ENCODE measurements around the gene PARVA.

The PARVA gene

DNA sequence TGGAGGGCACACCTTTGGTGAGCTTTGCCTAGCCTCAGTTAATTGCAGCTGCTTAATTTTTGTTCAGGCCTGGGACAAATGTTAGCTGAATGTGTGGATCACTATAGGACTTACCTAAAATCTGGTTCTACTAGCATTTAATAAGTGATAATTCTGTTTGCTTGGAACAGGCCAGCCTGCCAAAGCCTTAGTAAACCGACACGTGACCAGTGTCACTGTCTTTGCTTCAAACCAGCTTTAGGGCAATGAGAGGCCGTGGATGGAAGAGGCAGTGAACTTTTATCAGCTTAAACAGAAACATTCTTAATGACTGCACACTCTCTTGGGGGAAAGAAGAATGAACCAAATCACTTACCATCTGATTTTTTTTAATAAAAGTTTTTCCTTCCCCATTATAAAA is 10.8 kb downstream of the PARVA start:
- no peak for FAIRE-seq
- no peak for TF ChIP-seq POLR2AphosphoS5 (IDR thresholded peaks at IDR 0.05; ENCODE audit: low read depth, low read length)
- no peak for TF ChIP-seq POLR2A (IDR thresholded peaks at IDR 0.05; ENCODE audit: low read depth, low read length)
- no peak for TF ChIP-seq POU2F2 (IDR thresholded peaks at IDR 0.05; ENCODE audit: low read depth, low read length)
- TF ChIP-seq PAX5 (IDR thresholded peaks at IDR 0.05; ENCODE audit: insufficient read depth, low read length, severe bottlenecking) = no peak
- TF ChIP-seq SPI1 (IDR thresholded peaks at IDR 0.05; ENCODE audit: low read depth, low read length) = no peak
- no peak for TF ChIP-seq TAF1 (IDR thresholded peaks at IDR 0.05; ENCODE audit: low read depth, low read length)
- no peak for DNase-seq (ENCODE audit: insufficient read length, low spot score)

DNA sequence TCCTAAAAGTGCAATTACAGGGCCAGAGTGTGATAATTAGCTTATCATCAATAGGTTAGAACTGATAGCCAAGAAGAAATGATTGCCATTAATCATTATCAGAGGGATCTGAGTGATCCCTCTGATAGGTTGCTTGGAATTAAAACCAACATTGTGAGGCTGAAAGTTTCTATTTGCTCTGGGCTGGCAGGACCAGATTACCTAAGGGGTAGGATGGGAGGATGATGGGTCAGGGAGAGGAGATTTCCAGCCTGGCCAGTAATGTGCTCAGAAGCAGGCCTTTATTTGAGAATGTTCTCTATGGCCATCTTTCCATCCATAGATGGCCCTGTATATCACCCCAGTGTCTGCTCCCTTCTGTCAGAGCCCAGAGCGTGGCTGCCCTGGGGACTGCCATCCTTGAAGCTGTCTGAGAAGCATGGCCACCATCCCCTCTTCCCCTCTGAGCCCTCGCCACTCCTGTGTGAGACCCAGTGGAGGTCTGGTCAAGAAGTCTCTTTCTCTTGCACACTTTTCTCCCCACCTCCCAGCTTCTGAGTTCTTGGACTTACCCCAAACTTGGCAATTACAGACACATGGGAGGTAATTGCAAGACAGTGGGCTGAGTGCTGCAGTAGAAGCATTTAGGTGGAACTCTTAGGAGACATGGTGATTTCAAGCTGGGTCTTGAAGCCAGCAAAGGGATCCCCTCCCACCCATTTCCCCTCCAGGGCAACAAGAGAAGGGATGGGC is 11.7 kb downstream of the PARVA start:
- FAIRE-seq = no peak
- TF ChIP-seq SPI1 (IDR thresholded peaks at IDR 0.05; ENCODE audit: low read depth, low read length) = no peak
- no peak for TF ChIP-seq POU2F2 (IDR thresholded peaks at IDR 0.05; ENCODE audit: low read depth, low read length)
- no peak for TF ChIP-seq POLR2A (IDR thresholded peaks at IDR 0.05; ENCODE audit: low read depth, low read length)
- no peak for TF ChIP-seq POLR2AphosphoS5 (IDR thresholded peaks at IDR 0.05; ENCODE audit: low read depth, low read length)
- TF ChIP-seq PAX5 (IDR thresholded peaks at IDR 0.05; ENCODE audit: insufficient read depth, low read length, severe bottlenecking) = no peak
- TF ChIP-seq TAF1 (IDR thresholded peaks at IDR 0.05; ENCODE audit: low read depth, low read length) = no peak
- DNase-seq (ENCODE audit: insufficient read length, low spot score) = no peak

DNA sequence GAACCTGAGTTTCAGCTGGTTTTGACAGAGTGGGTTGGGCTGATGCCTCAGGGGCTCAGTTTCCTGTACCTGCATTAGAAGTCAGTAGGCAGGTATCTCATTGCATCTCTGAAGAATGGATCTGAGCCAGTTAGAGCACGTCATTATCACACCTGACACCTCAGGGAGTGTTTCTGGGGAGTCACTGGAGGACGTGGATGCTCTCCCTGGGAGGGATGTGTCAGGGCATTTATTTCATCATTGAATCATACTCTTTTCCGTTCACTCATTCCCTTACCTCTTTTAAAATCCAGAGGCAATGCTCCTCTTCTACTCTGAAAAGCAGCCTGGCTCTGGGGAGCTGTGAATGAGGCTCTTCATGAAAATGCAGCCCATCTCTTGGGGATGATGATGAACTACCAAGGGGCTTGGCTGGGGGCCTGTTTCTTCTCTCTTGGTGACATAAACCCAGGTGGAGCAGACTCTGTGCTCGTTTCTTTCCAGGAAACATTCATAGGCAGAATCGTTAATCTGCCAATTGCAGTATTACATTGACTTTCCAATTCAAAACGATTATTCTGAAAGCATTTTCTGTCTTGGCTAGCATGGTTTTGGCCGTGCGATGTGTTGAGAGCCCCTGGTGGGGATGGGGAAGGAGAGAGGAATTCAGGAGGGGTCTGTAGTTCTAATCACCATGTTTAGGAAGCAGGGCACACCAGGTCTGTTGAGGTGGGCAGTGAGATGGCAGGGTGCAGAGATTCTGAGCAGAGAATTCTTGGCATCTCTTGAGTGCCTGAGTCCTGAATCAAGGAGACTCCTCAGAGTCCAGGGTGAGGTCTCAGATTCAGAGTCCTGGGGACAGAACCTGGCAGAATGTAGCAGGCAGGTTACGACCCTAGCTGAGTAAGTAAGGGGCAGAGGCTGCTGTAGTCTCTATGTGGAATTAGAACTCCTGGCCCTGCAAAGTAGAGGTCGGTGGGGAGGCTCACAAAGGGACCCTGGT is 12.6 kb downstream of the PARVA start:
- no peak for TF ChIP-seq POLR2AphosphoS5 (IDR thresholded peaks at IDR 0.05; ENCODE audit: low read depth, low read length)
- no peak for TF ChIP-seq PAX5 (IDR thresholded peaks at IDR 0.05; ENCODE audit: insufficient read depth, low read length, severe bottlenecking)
- no peak for TF ChIP-seq POLR2A (IDR thresholded peaks at IDR 0.05; ENCODE audit: low read depth, low read length)
- no peak for TF ChIP-seq TAF1 (IDR thresholded peaks at IDR 0.05; ENCODE audit: low read depth, low read length)
- no peak for TF ChIP-seq POU2F2 (IDR thresholded peaks at IDR 0.05; ENCODE audit: low read depth, low read length)
- TF ChIP-seq SPI1 (IDR thresholded peaks at IDR 0.05; ENCODE audit: low read depth, low read length) = no peak
- DNase-seq (ENCODE audit: insufficient read length, low spot score) = no peak
- no peak for FAIRE-seq

DNA sequence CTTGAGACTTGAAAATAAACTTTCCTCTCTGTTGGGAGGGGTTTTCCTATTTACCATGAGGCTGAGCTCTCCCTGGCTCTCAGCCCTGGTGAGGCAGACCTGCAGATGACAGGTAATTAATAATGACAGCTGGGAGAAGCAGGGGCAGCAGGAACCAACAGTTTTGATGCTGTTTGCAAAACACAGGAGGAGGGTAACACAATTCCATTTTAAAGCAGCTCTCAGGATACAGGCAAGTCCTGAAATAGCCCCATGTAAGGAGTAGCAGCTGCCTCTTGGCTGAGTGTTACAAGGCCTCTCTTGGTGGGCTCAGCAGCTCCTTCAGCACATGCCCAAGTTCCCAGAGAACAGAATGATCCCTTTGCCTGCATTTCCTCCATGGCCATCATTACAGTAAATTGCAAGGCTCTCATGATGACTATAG is 13.3 kb downstream of the PARVA start:
- TF ChIP-seq SPI1 (IDR thresholded peaks at IDR 0.05; ENCODE audit: low read depth, low read length) (no peak), POLR2A (IDR thresholded peaks at IDR 0.05; ENCODE audit: low read depth, low read length) (no peak), POU2F2 (IDR thresholded peaks at IDR 0.05; ENCODE audit: low read depth, low read length) (no peak), TAF1 (IDR thresholded peaks at IDR 0.05; ENCODE audit: low read depth, low read length) (no peak), PAX5 (IDR thresholded peaks at IDR 0.05; ENCODE audit: insufficient read depth, low read length, severe bottlenecking) (no peak), POLR2AphosphoS5 (IDR thresholded peaks at IDR 0.05; ENCODE audit: low read depth, low read length) (no peak)
- FAIRE-seq (no peak), DNase-seq (ENCODE audit: insufficient read length, low spot score) (no peak)

DNA sequence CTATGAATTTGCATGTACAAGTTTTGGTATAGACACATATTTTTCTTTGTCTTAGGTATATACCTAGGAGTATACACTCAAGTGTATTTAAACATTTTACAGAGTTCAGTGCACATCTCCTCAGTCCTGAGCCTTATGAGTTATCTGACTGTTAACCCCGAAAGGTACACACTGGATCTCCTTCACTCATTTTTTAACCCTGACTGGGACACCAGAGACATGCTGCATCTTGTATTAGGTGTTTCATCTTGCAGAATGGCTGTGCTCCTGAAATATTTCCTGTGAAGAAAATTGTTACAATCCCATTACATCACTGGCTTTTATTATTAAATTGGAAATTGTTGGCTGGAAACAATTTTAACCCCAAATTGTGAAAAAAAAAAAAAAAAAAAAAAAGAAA is 15.3 kb downstream of the PARVA start:
- no peak for TF ChIP-seq POU2F2 (IDR thresholded peaks at IDR 0.05; ENCODE audit: low read depth, low read length)
- no peak for TF ChIP-seq TAF1 (IDR thresholded peaks at IDR 0.05; ENCODE audit: low read depth, low read length)
- TF ChIP-seq PAX5 (IDR thresholded peaks at IDR 0.05; ENCODE audit: insufficient read depth, low read length, severe bottlenecking) = no peak
- no peak for TF ChIP-seq POLR2A (IDR thresholded peaks at IDR 0.05; ENCODE audit: low read depth, low read length)
- TF ChIP-seq SPI1 (IDR thresholded peaks at IDR 0.05; ENCODE audit: low read depth, low read length) = no peak
- TF ChIP-seq POLR2AphosphoS5 (IDR thresholded peaks at IDR 0.05; ENCODE audit: low read depth, low read length) = no peak
- FAIRE-seq (no peak), DNase-seq (ENCODE audit: insufficient read length, low spot score) (no peak)

DNA sequence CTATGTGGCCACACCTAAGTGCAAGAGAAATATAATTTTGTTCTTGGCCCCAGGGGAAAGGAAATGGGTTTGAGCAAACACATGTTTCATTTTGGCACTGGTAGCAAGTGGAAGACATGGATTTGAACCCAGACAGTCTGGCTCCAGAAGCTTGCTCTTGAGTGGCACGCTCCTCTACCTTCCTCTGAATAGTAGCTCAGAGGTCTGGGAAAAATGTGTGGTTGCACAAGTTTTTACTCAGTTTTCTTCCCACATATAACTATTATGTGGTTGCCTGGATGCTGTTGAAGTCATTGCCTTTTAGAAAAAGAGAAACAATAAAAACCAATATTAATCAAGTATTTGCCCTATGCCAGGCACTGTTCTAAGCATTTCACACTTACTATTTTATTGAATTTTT is 16.3 kb downstream of the PARVA start:
- FAIRE-seq = no peak
- no peak for TF ChIP-seq POLR2A (IDR thresholded peaks at IDR 0.05; ENCODE audit: low read depth, low read length)
- TF ChIP-seq SPI1 (IDR thresholded peaks at IDR 0.05; ENCODE audit: low read depth, low read length) = no peak
- TF ChIP-seq TAF1 (IDR thresholded peaks at IDR 0.05; ENCODE audit: low read depth, low read length) = no peak
- TF ChIP-seq PAX5 (IDR thresholded peaks at IDR 0.05; ENCODE audit: insufficient read depth, low read length, severe bottlenecking) = no peak
- TF ChIP-seq POU2F2 (IDR thresholded peaks at IDR 0.05; ENCODE audit: low read depth, low read length) = no peak
- TF ChIP-seq POLR2AphosphoS5 (IDR thresholded peaks at IDR 0.05; ENCODE audit: low read depth, low read length) = no peak
- no peak for DNase-seq (ENCODE audit: insufficient read length, low spot score)

DNA sequence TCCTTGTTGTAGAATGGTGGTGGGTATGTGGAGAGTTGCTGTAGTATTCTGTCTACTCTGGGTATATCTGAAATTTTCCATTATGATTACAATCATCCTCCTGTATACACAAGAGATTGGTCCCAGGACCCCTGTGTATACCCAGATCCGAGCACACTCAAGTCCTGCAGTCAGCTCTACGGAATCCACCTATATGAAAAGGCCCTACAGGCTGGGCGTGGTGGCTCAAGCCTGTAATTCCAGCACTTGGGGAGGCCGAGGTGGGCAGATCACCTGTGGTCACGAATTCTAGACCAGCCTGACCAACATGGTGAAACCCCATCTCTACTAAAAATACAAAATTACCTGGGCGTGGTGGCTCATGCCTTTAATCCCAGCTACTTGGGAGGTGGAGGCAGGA is 17.2 kb downstream of the PARVA start:
- TF ChIP-seq PAX5 (IDR thresholded peaks at IDR 0.05; ENCODE audit: insufficient read depth, low read length, severe bottlenecking) (no peak), POLR2AphosphoS5 (IDR thresholded peaks at IDR 0.05; ENCODE audit: low read depth, low read length) (no peak), TAF1 (IDR thresholded peaks at IDR 0.05; ENCODE audit: low read depth, low read length) (no peak)
- no peak for FAIRE-seq
- DNase-seq (ENCODE audit: insufficient read length, low spot score) = no peak

DNA sequence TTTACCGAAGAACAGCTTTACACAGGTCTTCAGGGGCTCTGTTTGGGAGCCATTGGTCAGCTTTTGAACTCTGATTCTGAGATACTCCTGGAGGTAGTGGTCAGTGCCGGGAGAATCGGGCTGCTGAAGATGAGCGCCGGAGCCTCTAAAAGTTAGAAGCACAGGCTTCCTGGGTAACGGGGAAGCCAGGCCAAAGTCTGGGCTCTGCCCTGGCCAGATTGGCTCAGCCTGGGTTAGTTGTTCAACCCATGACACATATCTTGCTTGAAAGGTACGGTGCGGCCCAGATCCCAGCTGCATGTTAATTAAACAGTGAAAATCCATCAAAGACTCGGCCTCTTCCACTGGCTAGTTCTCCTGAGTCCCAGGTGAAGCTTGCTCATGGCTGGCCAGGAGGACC is 18.0 kb downstream of the PARVA start:
- DNase-seq (ENCODE audit: insufficient read length, low spot score) = no peak
- no peak for FAIRE-seq
- no peak for TF ChIP-seq PAX5 (IDR thresholded peaks at IDR 0.05; ENCODE audit: insufficient read depth, low read length, severe bottlenecking)
- no peak for TF ChIP-seq POU2F2 (IDR thresholded peaks at IDR 0.05; ENCODE audit: low read depth, low read length)
- TF ChIP-seq POLR2A (IDR thresholded peaks at IDR 0.05; ENCODE audit: low read depth, low read length) = no peak

DNA sequence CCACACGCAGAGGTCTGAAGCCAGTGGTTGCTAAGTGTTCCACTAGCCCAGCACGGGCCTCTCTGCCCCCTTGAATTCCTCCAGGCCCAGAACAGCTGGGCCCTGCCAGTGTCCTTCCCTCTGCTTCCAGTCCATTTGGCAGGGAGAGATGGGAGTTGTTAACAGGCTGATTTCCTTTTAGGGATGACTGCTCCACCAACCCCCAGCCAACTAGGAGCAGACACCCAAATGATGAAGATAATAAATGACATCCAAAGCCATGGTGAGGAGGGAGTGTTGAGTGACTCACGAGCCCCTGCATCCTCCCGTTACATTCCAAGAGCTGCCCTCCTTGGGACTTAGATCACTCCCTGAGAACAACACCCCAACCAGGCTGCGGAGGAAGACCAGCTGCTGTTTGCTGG is 20.6 kb downstream of the PARVA start:
- DNase-seq (ENCODE audit: insufficient read length, low spot score) = no peak
- TF ChIP-seq POLR2AphosphoS5 (IDR thresholded peaks at IDR 0.05; ENCODE audit: low read depth, low read length) = no peak
- TF ChIP-seq POU2F2 (IDR thresholded peaks at IDR 0.05; ENCODE audit: low read depth, low read length) = no peak
- TF ChIP-seq PAX5 (IDR thresholded peaks at IDR 0.05; ENCODE audit: insufficient read depth, low read length, severe bottlenecking) = no peak
- TF ChIP-seq TAF1 (IDR thresholded peaks at IDR 0.05; ENCODE audit: low read depth, low read length) = no peak
- no peak for TF ChIP-seq SPI1 (IDR thresholded peaks at IDR 0.05; ENCODE audit: low read depth, low read length)
- no peak for TF ChIP-seq POLR2A (IDR thresholded peaks at IDR 0.05; ENCODE audit: low read depth, low read length)
- FAIRE-seq = no peak

All from GM12891 (cell line).